Medulla oblongata (tissue), 1 donor: ENCODE measurements around the gene MLH1.

Source experiments
- DNase-seq: peaks from one replicate; pipeline ENCODE4 v3.0.0-alpha.2; 2015; ENCODE audit errors: extremely low spot score

Gene MLH1

DNA sequence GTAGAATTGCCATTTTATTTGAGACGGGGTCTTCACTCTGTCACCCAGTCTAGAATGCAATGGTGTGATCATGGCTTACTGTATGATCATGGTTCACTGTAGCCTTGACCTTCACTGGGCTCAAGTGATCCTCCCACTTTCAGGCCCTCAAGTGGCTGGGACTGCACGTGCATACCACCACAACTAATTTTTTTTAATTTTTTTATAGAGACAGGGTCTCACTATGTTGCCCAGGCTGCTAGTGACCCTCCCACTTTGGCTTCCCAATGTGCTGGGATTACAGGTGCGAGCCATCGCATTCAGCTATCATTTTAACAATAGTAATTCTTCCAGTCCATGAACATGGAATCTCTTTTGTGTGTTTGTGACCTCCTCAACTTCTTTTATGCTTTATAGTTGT lies 12.3 kb upstream of the MLH1 start:
- DNase-seq: no peak

DNA sequence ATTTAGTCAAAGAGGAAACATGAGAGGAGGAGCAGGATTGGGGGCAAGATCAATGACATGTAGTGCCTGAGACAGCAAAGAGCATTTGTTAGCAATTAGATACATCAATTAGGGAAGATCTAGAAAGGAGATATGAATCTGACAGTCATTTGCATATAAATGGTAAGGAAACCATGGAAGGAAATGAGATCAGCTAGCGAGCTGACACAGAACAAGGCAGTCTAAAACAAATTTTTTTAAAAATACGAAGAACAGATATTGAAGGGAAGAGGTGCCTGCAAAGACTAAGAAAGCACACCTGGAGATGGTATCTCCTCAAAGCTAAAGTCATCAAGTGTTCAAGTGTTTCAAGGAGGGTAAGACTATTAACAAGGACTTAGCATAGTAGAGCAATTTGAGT lies 5.0 kb upstream of the MLH1 start:
- DNase-seq: no peak

DNA sequence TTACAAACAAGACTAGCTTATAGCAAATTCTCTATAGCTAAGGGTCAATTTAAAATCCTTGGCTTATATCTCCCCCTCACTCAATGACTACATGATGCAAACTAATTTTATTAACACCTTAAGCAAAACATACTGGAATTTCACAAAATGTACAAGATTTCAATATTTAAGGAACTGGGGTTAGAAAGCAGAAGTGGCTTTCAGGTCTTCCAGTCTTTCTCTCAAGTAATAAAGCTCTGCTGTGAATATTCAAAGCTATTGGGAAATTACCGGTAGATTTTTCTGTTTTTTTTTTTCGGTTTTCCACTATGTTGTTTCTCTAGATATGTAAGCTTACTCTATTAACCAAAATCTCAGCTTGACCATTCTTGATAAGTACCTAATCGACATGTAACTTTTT lies 4.3 kb upstream of the MLH1 start:
- DNase-seq: no peak

DNA sequence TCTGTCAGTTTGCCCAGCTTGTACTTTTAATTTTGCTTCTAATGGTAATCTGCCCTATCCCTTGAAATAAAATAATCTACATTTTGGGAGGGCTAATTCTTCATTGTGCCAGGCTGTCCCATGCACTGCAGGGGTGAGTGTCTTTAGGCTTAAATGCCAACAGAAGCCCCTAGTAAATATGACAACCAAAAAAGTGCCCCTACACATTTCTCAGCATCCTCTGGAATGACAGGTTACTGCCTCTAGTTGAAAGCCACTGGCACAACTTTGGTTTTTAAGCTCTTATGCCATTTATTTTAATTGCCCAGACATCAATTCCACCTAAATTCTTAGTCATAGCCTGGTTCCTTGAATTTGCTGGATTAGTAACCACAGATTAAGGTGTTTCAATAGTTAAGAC lies 3.8 kb upstream of the MLH1 start:
- no peak for DNase-seq

DNA sequence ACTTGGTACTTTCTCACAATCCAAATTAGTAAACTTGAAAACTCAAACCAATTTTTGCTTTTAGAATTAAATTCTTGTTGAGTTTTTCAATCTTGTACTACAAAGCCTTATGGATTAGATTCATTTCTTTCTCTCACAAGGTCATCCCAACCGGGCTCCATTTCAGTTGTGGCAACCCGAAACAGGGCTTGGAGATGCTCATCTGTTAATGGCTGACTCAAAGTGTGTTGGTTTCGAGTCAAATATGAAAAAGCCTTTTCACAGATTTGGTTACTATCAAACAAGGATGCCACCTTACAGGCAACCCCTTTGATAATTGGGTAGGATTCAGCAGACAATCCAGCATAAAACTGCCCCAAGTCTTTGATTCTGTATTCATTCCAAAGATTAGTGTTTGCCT lies 2.2 kb upstream of the MLH1 start:
- no peak for DNase-seq

DNA sequence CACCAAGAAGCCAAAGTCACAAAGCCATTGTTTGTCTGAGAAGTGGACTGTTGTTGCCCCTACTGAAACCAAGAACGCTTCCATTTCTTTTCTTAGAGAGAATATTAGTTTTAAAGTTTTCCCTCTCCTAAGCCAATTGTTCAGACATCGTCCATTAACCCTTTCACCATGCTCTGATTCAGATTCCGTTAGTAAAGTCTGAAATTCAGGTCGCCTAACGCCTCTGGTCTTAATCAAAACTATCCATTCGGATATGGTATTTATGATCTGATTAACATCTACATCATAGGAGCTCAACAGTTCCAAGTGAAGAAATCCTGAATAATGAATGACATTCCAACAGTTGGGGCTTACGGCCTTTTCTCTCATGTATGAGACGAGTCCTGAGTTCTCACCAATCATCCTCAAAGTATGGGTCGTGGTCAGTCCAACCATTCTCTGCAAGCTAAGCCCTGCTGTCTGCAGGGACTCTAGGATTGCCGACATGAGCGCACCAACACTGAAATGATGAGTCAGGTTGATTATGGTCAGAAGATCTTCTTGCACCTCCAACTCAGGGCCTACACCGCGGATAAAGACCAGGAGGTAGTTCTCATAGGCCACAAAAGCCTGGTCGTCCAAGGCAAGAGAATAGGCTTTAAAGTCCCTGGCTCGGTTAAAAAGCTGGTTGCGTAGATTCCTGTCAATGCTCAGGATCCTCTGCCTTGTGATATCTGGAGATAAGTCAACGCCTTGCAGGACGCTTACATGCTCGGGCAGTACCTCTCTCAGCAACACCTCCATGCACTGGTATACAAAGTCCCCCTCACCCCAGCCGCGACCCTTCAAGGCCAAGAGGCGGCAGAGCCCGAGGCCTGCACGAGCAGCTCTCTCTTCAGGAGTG lies 1.2 kb upstream of the MLH1 start:
- peak; percentile 59 for DNase-seq

DNA sequence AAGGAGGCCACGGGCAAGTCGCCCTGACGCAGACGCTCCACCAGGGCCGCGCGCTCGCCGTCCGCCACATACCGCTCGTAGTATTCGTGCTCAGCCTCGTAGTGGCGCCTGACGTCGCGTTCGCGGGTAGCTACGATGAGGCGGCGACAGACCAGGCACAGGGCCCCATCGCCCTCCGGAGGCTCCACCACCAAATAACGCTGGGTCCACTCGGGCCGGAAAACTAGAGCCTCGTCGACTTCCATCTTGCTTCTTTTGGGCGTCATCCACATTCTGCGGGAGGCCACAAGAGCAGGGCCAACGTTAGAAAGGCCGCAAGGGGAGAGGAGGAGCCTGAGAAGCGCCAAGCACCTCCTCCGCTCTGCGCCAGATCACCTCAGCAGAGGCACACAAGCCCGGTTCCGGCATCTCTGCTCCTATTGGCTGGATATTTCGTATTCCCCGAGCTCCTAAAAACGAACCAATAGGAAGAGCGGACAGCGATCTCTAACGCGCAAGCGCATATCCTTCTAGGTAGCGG lies 452 bp upstream of the MLH1 start, which contains the start of gene EPM2AIP1:
Gene EPM2AIP1 (minus strand): TSS at position 326 of the 520 bp plus-strand sequence. CDS start 54 bp downstream, at position 272.
- no peak for DNase-seq

DNA sequence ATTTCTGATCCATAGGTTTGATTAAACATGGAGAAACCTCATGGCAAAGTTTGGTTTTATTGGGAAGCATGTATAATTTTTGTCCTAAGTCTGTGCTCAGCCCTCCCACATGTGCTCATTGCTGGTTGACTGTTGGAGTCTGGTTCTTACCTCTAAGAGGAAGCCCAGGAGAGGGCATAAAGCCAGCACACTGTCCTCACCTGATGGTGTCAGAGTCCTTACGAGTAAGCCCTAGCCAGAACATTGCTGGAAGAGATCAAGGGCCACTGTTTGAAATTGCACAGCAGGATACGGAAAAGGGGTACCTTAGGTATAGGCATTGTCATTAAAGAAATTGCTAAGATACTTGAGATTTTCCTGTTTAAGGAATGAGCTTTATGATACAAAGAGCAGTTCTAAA lies 21.3 kb downstream of the MLH1 start:
- no peak for DNase-seq

DNA sequence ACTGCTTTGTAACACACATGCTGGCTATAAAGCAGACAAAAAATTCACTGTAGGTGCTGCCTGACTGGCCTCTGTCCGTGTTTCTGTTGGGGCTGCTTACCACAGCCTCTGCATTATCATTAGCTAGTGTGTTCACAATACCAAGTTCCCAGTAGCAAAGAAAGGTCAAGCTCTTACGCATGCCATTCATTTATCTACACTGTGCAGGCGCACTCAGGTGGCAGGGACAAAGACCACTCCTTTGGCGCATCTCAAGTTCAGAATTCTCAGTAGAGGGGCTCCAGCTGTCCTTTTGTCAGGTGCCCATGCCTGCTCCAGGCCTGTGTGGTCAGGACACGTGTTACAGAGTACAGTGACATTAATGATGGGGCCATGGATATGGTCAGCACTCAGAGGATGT lies 22.3 kb downstream of the MLH1 start:
- DNase-seq: no peak

DNA sequence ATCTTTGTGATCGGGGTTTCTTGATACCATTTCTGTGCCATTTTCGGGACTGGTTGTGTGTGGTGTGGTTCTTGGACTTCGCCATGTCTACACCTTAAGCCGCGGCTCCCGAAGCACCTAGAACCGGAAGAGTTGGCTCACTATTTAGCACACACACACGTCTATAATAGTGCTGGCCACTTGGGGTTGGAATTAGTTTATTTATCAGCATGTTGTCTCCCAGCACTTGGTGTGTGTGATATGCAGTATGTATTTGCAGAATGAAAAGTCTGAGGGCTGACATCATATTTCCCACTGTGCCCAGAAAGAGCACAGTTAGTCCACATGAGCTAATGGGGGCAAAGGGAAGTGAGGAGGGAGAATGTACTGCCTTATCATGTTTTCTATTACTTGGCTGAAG lies 23.6 kb downstream of the MLH1 start:
- DNase-seq: no peak

DNA sequence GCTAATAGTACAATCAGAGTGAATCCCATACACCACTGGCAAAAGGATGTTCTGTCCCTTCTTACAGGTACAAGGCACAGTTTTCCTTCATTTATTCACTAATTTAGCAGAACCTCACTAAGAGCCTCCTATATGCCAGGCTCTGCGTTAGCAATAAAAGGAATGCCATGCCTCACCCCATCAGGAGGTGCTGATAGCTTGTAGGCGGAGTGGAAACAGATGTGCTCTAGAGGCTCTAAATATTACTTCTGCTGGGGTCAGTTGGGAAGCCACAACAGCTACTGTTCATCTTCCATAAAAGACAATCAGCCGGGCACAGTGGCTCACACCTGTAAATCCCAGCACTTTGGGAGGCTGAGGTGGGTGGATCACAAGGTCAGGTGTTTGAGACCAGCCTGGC lies 24.4 kb downstream of the MLH1 start:
- no peak for DNase-seq

DNA sequence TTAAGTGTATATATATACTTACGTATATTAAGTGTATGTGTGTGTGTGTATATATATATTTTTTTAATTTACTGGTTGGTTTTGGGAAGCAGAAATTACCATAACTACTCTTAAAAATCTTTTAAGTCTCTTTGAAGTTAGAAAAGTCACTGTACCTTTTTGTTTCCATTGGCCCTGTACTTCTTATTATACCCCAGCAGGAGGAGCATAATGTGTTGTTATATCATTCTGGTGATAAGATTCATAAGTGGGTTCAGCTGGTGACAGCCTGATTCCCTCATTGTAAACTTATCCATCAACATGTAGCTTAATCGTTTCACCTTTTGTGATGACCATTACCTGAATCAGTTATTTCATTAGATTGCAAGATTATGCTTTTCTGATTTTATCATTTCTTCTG lies 30.8 kb downstream of the MLH1 start:
- no peak for DNase-seq

DNA sequence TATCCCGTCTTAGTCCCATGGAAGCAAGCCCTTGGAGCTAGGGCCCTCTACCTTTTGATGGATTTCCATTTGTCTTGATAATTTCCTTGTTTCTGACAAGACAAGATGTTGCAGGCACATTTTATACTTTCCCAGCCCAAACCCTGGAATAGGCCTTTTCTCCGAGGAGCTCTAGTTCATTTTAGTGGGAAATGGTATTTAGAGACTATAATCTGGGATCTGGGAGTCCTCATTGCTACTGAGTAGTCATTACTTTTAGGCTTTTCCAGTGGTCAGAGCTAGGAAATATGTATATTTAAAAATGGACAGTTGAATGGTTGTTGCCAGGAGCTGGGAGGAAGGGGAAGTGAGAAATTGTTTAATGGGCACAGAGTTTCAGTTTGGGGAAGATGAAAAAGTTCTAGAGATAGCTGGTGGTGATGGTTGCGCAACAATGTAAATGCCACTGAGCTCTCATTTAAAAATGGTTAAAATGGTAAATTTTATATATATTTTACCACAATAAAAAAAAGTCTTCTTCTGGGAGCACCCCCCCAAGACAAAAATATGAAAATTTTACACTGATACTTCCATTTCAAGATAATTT lies 31.6 kb downstream of the MLH1 start:
- peak; percentile 52 for DNase-seq

DNA sequence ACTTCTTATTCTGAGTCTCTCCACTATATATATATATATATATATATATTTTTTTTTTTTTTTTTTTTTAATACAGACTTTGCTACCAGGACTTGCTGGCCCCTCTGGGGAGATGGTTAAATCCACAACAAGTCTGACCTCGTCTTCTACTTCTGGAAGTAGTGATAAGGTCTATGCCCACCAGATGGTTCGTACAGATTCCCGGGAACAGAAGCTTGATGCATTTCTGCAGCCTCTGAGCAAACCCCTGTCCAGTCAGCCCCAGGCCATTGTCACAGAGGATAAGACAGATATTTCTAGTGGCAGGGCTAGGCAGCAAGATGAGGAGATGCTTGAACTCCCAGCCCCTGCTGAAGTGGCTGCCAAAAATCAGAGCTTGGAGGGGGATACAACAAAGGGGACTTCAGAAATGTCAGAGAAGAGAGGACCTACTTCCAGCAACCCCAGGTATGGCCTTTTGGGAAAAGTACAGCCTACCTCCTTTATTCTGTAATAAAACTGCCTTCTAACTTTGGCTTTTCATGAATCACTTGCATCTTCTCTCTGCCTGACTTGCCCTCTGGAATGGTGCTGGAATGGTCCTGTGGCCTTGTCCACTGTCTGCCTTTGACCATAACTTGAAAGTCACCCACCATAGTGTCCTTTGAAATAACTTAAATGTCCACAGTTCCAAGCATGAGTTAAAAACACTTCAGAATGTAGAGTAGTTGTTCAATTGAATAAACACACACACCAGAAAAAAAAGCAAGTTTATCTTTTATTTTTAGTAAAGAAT lies 32.4 kb downstream of the MLH1 start:
- DNase-seq: no peak

DNA sequence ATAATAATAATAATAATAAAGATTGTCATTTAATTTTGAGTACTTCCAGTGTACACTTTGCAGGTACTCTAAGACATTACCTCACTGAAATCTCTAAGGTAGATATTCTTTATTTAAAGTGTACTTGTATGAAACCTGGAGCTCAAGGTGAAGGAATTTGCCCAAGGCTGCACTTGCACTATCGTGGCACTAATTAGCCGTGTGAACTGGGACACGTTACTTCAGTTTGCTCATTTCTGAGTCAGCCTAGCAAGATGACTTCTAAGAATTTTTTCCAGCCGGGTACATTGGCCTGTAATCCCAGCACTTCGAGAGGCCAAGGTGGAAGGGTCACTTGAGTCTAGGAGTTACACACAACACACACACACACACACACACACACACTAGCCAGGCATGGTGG lies 33.5 kb downstream of the MLH1 start:
- no peak for DNase-seq

DNA sequence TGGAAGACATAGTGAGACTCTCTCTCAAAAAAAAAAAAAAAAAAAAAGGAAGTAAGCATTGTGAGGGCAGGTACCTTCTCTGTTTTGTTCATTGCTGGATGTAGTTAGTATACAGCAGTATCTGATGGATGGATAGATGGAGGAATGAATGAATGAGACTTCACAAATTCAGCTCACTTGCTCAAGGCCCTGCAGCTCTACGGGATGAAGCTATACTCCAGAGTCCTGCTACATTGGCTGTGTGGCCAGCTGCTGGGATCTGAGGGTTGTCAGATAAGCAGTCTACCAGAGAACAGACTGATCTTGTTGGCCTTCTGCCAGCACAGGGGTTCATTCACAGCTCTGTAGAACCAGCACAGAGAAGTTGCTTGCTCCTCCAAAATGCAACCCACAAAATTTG lies 35.0 kb downstream of the MLH1 start:
- no peak for DNase-seq

DNA sequence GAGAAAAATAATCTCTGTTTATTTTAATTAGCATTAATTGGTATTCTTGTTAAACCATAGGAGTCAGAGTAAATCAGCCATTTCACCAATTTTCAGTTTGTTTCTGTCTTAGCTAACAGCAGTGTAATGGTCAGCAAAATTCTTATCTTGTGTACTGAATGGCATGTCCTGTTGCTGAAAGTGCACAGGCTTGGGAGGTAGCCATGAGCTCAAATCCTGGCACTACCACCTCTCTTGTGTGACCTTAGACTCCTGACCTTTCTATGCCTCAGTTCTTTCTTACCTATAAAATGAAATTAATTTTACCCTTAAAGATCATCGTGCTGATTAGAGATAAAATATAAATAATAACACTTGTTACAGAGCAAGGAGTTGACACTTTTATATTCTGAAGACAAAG lies 35.8 kb downstream of the MLH1 start:
- no peak for DNase-seq

DNA sequence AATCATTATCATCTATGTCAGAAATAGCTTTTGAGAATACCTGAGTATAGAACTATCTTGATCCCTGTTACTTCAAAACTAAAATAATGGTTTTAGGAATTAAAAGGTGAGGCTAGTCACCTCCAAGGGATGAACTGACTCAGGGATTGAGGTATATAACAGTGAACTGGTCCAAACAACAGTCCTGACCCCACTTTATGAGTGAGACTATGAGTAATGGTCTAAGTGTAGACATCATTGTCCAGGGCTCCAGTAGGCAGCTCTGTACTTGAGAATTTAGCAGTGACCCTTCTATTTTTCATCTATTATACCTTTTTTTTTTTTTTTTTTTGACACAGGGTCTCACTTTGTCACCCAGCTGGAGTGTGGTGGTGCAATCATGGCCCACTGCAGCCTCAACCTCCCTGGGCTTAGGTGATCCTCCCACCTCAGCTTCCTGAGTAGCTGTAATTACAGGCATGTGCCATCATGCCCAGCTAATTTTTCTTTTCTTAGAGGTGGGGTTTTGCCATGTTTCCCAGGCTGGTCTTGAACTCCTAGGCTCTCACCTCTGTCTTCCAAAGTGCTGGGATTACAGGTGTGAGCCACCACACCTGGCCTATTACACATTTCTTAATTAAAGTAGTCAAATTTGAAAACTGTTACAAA lies 36.3 kb downstream of the MLH1 start:
- no peak for DNase-seq

DNA sequence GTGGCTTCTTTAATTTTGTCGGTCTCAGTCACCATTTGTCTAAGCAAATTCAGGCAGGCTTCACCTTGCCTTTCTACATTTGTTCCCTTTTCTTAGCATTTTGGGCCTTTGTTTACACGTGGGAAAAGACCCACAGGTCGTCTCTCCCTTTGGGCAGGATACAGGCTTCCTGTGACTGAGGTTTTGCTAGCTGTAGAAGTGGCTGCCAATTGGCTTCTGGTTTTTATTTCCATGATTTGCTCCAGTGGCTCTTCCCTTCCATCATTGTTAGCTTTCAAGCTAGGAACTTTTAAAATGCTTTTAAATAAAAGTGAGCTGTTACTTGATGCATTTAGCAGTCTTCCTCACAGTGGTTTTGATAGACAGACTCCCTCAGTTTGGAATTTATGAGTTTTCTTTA lies 37.3 kb downstream of the MLH1 start:
- DNase-seq: no peak

DNA sequence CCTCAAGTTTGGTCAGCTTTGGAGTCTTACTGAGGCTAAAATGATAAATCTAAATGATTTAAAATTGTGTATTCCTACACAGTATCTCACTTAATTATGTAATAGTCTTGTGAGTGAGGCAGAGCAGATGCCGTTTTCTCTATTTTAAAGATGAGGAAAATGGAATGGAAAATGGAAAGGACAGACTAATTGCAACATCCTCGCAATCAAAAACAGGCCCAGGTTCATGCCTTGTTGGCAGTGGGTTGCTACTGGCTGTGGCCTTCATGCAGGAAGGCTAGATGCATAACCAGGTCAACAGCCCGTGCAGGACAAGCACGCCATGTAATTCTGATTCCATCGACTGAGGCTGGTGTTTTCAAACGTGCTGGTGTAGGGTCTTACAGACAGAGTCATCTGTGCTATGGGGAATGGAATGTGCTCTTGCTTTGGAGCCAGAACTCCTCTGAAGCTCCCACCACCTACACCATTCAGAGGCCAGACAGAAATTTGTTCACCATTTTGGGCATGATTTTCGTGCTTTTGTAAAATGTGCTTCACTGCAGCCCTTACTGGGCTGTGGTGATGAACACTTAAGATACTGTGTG lies 37.9 kb downstream of the MLH1 start:
- no peak for DNase-seq

DNA sequence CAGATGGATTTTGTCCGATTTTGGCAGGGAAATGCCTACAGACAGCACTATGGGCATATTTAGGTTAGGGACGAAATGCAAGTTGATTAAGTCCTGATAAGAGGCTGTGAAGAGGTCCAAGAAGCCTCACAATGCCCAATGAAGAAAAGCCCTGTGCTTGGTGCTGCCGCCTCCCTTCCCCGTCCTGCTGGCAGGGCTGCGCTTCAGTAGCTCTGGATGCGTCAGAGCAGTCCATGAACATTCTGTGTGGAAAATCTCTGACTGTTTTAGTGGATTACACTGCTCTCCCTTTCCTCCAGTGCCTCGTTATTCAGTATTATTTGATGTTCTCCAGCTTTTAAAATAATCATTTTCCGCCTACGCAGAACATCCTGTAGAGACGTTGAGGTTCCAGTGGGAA lies 39.6 kb downstream of the MLH1 start:
- no peak for DNase-seq

DNA sequence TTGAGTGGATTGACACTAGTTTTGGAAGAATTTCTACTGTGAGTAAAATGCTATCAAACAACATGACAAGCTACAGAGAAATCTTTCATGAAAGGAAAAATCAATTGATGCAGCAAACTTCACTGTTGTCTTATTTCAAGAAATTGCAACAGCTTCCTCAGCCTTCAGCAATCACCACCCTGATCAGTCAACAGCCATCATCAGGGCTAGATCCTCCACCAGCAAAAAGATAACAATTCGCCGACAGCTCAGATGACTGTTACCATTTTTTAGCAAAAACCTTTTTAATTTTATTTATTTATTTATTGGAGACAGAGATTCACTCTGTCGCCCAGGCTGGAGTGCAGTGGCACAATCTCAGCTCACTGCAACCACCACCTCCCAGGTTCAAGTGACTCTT lies 44.0 kb downstream of the MLH1 start:
- no peak for DNase-seq
